Nephron progenitor cell (in vitro differentiated cells): ENCODE data around the gene FBXL17.
"Not testable (repeated sequence)": the region's sequence is repeated elsewhere in the genome, so short reads cannot be mapped to it uniquely, and the experiment has no call there.

Source experiments
- DNase-seq: peaks from one replicate; pipeline ENCODE4 v3.0.0; 2021
- H3K27ac Mint-ChIP-seq: 2 replicates; pipeline ENCODE4 v1.8.0; 2021; ENCODE audit warnings: mild to moderate bottlenecking, moderate library complexity, mixed read lengths
- H3K27me3 Mint-ChIP-seq: 2 replicates; pipeline ENCODE4 v1.8.0; 2021; ENCODE audit warnings: mild to moderate bottlenecking, low read depth, mixed read lengths; ENCODE audit not compliant: poor library complexity
- H3K36me3 Mint-ChIP-seq: 2 replicates; pipeline ENCODE4 v1.8.0; 2021; ENCODE audit warnings: low read depth, mixed read lengths
- H3K4me1 Mint-ChIP-seq: 2 replicates; pipeline ENCODE4 v1.8.0; 2021; ENCODE audit warnings: mixed read lengths
- H3K4me3 Mint-ChIP-seq: 2 replicates; pipeline ENCODE4 v1.8.0; 2021; ENCODE audit warnings: mild to moderate bottlenecking, moderate library complexity, mixed read lengths
- H3K9me3 Mint-ChIP-seq: 2 replicates; pipeline ENCODE4 v1.8.0; 2021; ENCODE audit warnings: mild to moderate bottlenecking, moderate library complexity, mixed read lengths
- CTCF ChIP-seq: fragments of 200-600 bp; sonication (generic); IDR thresholded peaks from 2 replicates; pipeline ENCODE4 v1.5.0; 2021; ENCODE audit warnings: antibody characterized with exemption

FBXL17 gene

GRCh38 chr5:108181975-108182374, 199.9 kb downstream of the FBXL17 start:
- H3K36me3 Mint-ChIP-seq = peaks cover 17% of the 10 kb centered on the region
- no peak overlapping the region for H3K4me3 Mint-ChIP-seq
- H3K4me1 Mint-ChIP-seq = no peaks in the 10 kb centered on the region
- peaks cover 5% of the 10 kb centered on the region for H3K27me3 Mint-ChIP-seq
- no peak for DNase-seq
- no peak overlapping the region for H3K27ac Mint-ChIP-seq
- TF ChIP-seq CTCF = no peak
- H3K9me3 Mint-ChIP-seq = peaks cover 5% of the 10 kb centered on the region

- Mint-ChIP-seq H3K4me1 (no peaks in the 10 kb centered on the region), H3K27ac (no peak overlapping the region), H3K4me3 (no peak overlapping the region), H3K36me3 (peaks cover 10% of the 10 kb centered on the region), H3K9me3 (no peaks in the 10 kb centered on the region), H3K27me3 (no peaks in the 10 kb centered on the region)
- no peak for DNase-seq
- TF ChIP-seq CTCF = no peak
Measured at GRCh38 chr5:108174286-108174685, 207.6 kb downstream of the FBXL17 start.

- no peaks in the 10 kb centered on the region for H3K4me1 Mint-ChIP-seq
- no peak for TF ChIP-seq CTCF
Measured at GRCh38 chr5:108171759-108172158, 210.1 kb downstream of the FBXL17 start.

GRCh38 chr5:108168915-108169314, 213.0 kb downstream of the FBXL17 start:
- Mint-ChIP-seq H3K9me3 (no peaks in the 10 kb centered on the region), H3K4me3 (no peak overlapping the region), H3K27me3 (no peaks in the 10 kb centered on the region), H3K4me1 (no peaks in the 10 kb centered on the region), H3K27ac (no peak overlapping the region), H3K36me3 (peaks cover 10% of the 10 kb centered on the region)
- TF ChIP-seq CTCF = no peak
- DNase-seq = no peak

More at GRCh38 chr5:108171759-108172158, 210.1 kb downstream of the FBXL17 start:
- no peak overlapping the region for H3K4me3 Mint-ChIP-seq
- H3K36me3 Mint-ChIP-seq = peaks cover 10% of the 10 kb centered on the region
- no peak for DNase-seq
- no peaks in the 10 kb centered on the region for H3K27me3 Mint-ChIP-seq
- H3K27ac Mint-ChIP-seq = no peak overlapping the region
- no peaks in the 10 kb centered on the region for H3K9me3 Mint-ChIP-seq

- no peaks in the 10 kb centered on the region for H3K9me3 Mint-ChIP-seq
- TF ChIP-seq CTCF = no peak
- no peak overlapping the region for H3K4me3 Mint-ChIP-seq
- no peaks in the 10 kb centered on the region for H3K27me3 Mint-ChIP-seq
- no peaks in the 10 kb centered on the region for H3K4me1 Mint-ChIP-seq
- no peak for DNase-seq
- H3K27ac Mint-ChIP-seq = no peak overlapping the region
- H3K36me3 Mint-ChIP-seq = peaks cover 8% of the 10 kb centered on the region
Measured at GRCh38 chr5:108167174-108167573, 214.7 kb downstream of the FBXL17 start.

- Mint-ChIP-seq H3K4me3 (no peak overlapping the region), H3K27me3 (no peaks in the 10 kb centered on the region), H3K27ac (no peak overlapping the region), H3K36me3 (no peaks in the 10 kb centered on the region), H3K9me3 (no peaks in the 10 kb centered on the region), H3K4me1 (peaks cover 10% of the 10 kb centered on the region)
- TF ChIP-seq CTCF = no peak
- no peak for DNase-seq
Measured at GRCh38 chr5:108164574-108164973, 217.3 kb downstream of the FBXL17 start.

- H3K9me3 Mint-ChIP-seq = peaks cover 14% of the 10 kb centered on the region
- not testable (repeated sequence) for H3K4me1 Mint-ChIP-seq, H3K4me3 Mint-ChIP-seq, H3K27me3 Mint-ChIP-seq, DNase-seq
- peaks cover 16% of the 10 kb centered on the region for H3K36me3 Mint-ChIP-seq
- peak overlapping the region; percentile 47 for H3K27ac Mint-ChIP-seq
Measured at GRCh38 chr5:108152854-108153253, 229.0 kb downstream of the FBXL17 start.
